ENCODE data around the gene GPR27.

The GPR27 gene

GRCh38 chr3:71784201-71784913 is 30.7 kb downstream of the GPR27 start (continued):
- TF ChIP-seq ZNF629 (tag by site-specific recombination; IDR thresholded peaks at IDR 0.05), result no peak
- no peak for TF ChIP-seq ZNF184 (tag by site-specific recombination; IDR thresholded peaks at IDR 0.05)
- no peak for TF ChIP-seq SCRT2 (tag by site-specific recombination; IDR thresholded peaks at IDR 0.05)
- TF ChIP-seq ZNF391 (tag by site-specific recombination; IDR thresholded peaks at IDR 0.05; ENCODE audit: borderline replicate concordance, low read depth), result no peak
- TF ChIP-seq ZNF398 (tag by site-specific recombination; IDR thresholded peaks at IDR 0.05), result no peak
- TF ChIP-seq KLF10 (tag by site-specific recombination; IDR thresholded peaks at IDR 0.05), result no peak
- TF ChIP-seq ZNF18 (tag by site-specific recombination; IDR thresholded peaks at IDR 0.05), result no peak
- 0 out of 2 replicates have a peak, but pooled peaks have one; percentile 26 for TF ChIP-seq ZNF600 (tag by site-specific recombination; IDR thresholded peaks at IDR 0.05)
- TF ChIP-seq TSHZ1 (tag by site-specific recombination; IDR thresholded peaks at IDR 0.05; ENCODE audit: borderline replicate concordance), result no peak
- no peak for TF ChIP-seq ZNF555 (tag by site-specific recombination; conservative IDR thresholded peaks at IDR 0.05)
- peak; percentile 32; the same call in 1 of the 2 replicates for TF ChIP-seq ZEB2 (tag by site-specific recombination; IDR thresholded peaks at IDR 0.05)
- no peak for TF ChIP-seq ZNF133 (tag by site-specific recombination; IDR thresholded peaks at IDR 0.05)
- TF ChIP-seq ZNF624 (tag by site-specific recombination; IDR thresholded peaks at IDR 0.05), result no peak
- TF ChIP-seq ZNF211 (tag by site-specific recombination; IDR thresholded peaks at IDR 0.05; ENCODE audit: low read depth), result no peak
- no peak for TF ChIP-seq ZNF510 (tag by site-specific recombination; IDR thresholded peaks at IDR 0.05; ENCODE audit: insufficient replicate concordance)
- TF ChIP-seq ZNF362 (tag by site-specific recombination; IDR thresholded peaks at IDR 0.05), result no peak
- TF ChIP-seq EGR2 (tag by site-specific recombination; IDR thresholded peaks at IDR 0.05; ENCODE audit: low read depth), result peak; percentile 59
- TF ChIP-seq ZNF791 (tag by site-specific recombination; IDR thresholded peaks at IDR 0.05), result no peak
- TF ChIP-seq ZBTB7A (tag by site-specific recombination; IDR thresholded peaks at IDR 0.05; ENCODE audit: low read depth), result no peak
- TF ChIP-seq ZNF148 (tag by site-specific recombination; IDR thresholded peaks at IDR 0.05; ENCODE audit: borderline replicate concordance), result no peak
- no peak for TF ChIP-seq ZSCAN23 (tag by site-specific recombination; IDR thresholded peaks at IDR 0.05)
- no peak for TF ChIP-seq KLF16 (tag by site-specific recombination; IDR thresholded peaks at IDR 0.05)
- no peak for TF ChIP-seq ZFP3 (tag by site-specific recombination; IDR thresholded peaks at IDR 0.05; ENCODE audit: low read depth)
- TF ChIP-seq ZNF121 (tag by site-specific recombination; IDR thresholded peaks at IDR 0.05), result no peak
- TF ChIP-seq ZNF621 (tag by site-specific recombination; IDR thresholded peaks at IDR 0.05), result no peak
- peak; percentile 84 for TF ChIP-seq ZNF335 (tag by site-specific recombination; conservative IDR thresholded peaks at IDR 0.05)
- no peak for TF ChIP-seq ZBTB21 (tag by site-specific recombination; IDR thresholded peaks at IDR 0.05)
- peak; percentile 58 for TF ChIP-seq ZBTB48 (tag by site-specific recombination; IDR thresholded peaks at IDR 0.05)
- TF ChIP-seq TRIM28 (IDR thresholded peaks at IDR 0.05; ENCODE audit: borderline replicate concordance, low read length), result no peak
- no peak for TF ChIP-seq ZIC2 (tag by site-specific recombination; IDR thresholded peaks at IDR 0.05)

Data from HEK293 (cell line).